IMR-90 (cell line): ENCODE results near the gene SUPT3H. TPM values are rescaled to one million over a fixed set of nuclear protein-coding genes. Genes with fewer than 3 reads are reported as not detected.
"Not testable (repeated sequence)": the region's sequence is repeated elsewhere in the genome, so short reads cannot be mapped to it uniquely, and the experiment has no call there.

Source experiments
- ATAC-seq: fragments of 200-7000 bp; cut with Tn5 transposase; 2 replicates; pipeline ENCODE4 v1.9.1; 2020; ENCODE audit warnings: low read depth, mild to moderate bottlenecking, moderate library complexity
- BruUV-seq: library from RNA; stranded (reverse); fragments of 400-500 nt; replicated peaks from 2 replicates; lab custom pipeline; 2021; lab: Mats Ljungman, UMichigan
- CTCF ChIA-PET: fragments of 300-600 bp; formaldehyde crosslinking; extraction: SDS; loops from one replicate; lab custom pipeline; 2021; ENCODE audit warnings: antibody characterized with exemption; lab: Yijun Ruan, JAX
- POLR2A ChIA-PET: fragments of 300-600 bp; sonication (Branson Sonifier 250); formaldehyde crosslinking; loops from one replicate; lab custom pipeline; 2022; ENCODE audit warnings: antibody characterized with exemption; ENCODE audit not compliant: unreplicated experiment; lab: Charles Lee
- DNase-seq: peaks from one replicate; pipeline ENCODE4 v3.0.0; 2013
- H2AFZ ChIP-seq: replicated peaks from 2 replicates; pipeline ENCODE3; 2013; ENCODE audit warnings: low read length, mild to moderate bottlenecking; ENCODE audit not compliant: poor library complexity
- H2AK5ac ChIP-seq: 2 replicates; pipeline ENCODE4 v1.6.1; 2013; ENCODE audit warnings: low read depth, low read length, inconsistent platforms
- H2AK9ac ChIP-seq: replicated peaks from 2 replicates; pipeline ENCODE3; 2013; ENCODE audit warnings: mild to moderate bottlenecking, low read depth, low read length, moderate library complexity; ENCODE audit not compliant: poor library complexity
- H2BK120ac ChIP-seq: 2 replicates; pipeline ENCODE4 v1.6.1; 2013; ENCODE audit warnings: low read depth, low read length, inconsistent platforms
- H2BK15ac ChIP-seq: 3 replicates; pipeline ENCODE4 v1.6.1; 2013; ENCODE audit warnings: low read depth, low read length, inconsistent platforms
- H2BK20ac ChIP-seq: 2 replicates; pipeline ENCODE4 v1.6.1; 2013; ENCODE audit warnings: low read depth, mild to moderate bottlenecking, inconsistent platforms, low read length, moderate library complexity
- H2BK5ac ChIP-seq: 2 replicates; pipeline ENCODE4 v1.6.1; 2013; ENCODE audit warnings: mild to moderate bottlenecking, low read depth, low read length, inconsistent platforms; ENCODE audit not compliant: poor library complexity, severe bottlenecking
- H3K14ac ChIP-seq: replicated peaks from 2 replicates; pipeline ENCODE4 v1.6.1; 2013; ENCODE audit warnings: low read depth, low read length, inconsistent platforms
- H3K18ac ChIP-seq: 2 replicates; pipeline ENCODE4 v1.6.1; 2013; ENCODE audit warnings: low read depth, low read length, control low read depth
- H3K23ac ChIP-seq: 2 replicates; pipeline ENCODE4 v1.6.1; 2013; ENCODE audit warnings: low read depth, low read length, inconsistent platforms
- H3K27ac ChIP-seq: 2 replicates; pipeline ENCODE4 v1.5.1; 2013; ENCODE audit warnings: mild to moderate bottlenecking, control low read depth, low read length; ENCODE audit not compliant: insufficient read depth
- H3K27me3 ChIP-seq: 2 replicates; pipeline ENCODE4 v1.6.1; 2013; ENCODE audit warnings: low read length; ENCODE audit not compliant: control insufficient read depth, insufficient read depth
- H3K36me3 ChIP-seq: 2 replicates; pipeline ENCODE4 v1.6.1; 2013; ENCODE audit warnings: low read length, mixed read lengths; ENCODE audit not compliant: control insufficient read depth, insufficient read depth
- H3K4ac ChIP-seq: 2 replicates; pipeline ENCODE4 v1.6.1; 2013; ENCODE audit warnings: low read depth, low read length, inconsistent platforms
- H3K4me1 ChIP-seq: 2 replicates; pipeline ENCODE4 v1.6.1; 2013; ENCODE audit warnings: low read length, mixed read lengths; ENCODE audit not compliant: control insufficient read depth, insufficient read depth
- H3K4me2 ChIP-seq: 2 replicates; pipeline ENCODE4 v1.6.1; 2013; ENCODE audit warnings: low read depth, mild to moderate bottlenecking, control low read depth, low read length, moderate library complexity
- H3K4me3 ChIP-seq: 2 replicates; pipeline ENCODE4 v1.5.1; 2013; ENCODE audit warnings: low read depth, mild to moderate bottlenecking, control low read depth, low read length, moderate library complexity; ENCODE audit not compliant: insufficient read depth
- H3K56ac ChIP-seq: 2 replicates; pipeline ENCODE4 v1.6.1; 2013; ENCODE audit warnings: low read length, inconsistent platforms; ENCODE audit not compliant: insufficient read depth; ENCODE audit errors: extremely low read depth
- H3K79me1 ChIP-seq, 2 experiments: 2 replicates each; pipeline ENCODE4 v1.6.1; 2013; ENCODE audit warnings: low read length in 2 of 2, inconsistent platforms in 1 of 2, low read depth in 1 of 2
- H3K9ac ChIP-seq: 2 replicates; pipeline ENCODE4 v1.6.1; 2013; ENCODE audit warnings: low read depth, low read length, control low read depth
- H3K9me1 ChIP-seq: 2 replicates; pipeline ENCODE4 v1.6.1; 2013; ENCODE audit warnings: low read length, inconsistent platforms; ENCODE audit not compliant: insufficient read depth
- H3K9me3 ChIP-seq: 2 replicates; pipeline ENCODE4 v1.6.1; 2013; ENCODE audit warnings: low read length; ENCODE audit not compliant: control insufficient read depth, insufficient read depth
- H4K20me1 ChIP-seq: 2 replicates; pipeline ENCODE4 v1.6.1; 2013; ENCODE audit warnings: low read length, inconsistent platforms; ENCODE audit not compliant: insufficient read depth
- H4K5ac ChIP-seq: 2 replicates; pipeline ENCODE4 v1.6.1; 2013; ENCODE audit warnings: mild to moderate bottlenecking, low read depth, low read length, control low read depth
- H4K8ac ChIP-seq, 2 experiments: 2 replicates each; pipeline ENCODE4 v1.6.1; 2013; ENCODE audit warnings: low read depth in 2 of 2, low read length in 2 of 2, control low read depth in 1 of 2, inconsistent platforms in 1 of 2
- H4K91ac ChIP-seq: 2 replicates; pipeline ENCODE4 v1.6.1; 2013; ENCODE audit warnings: low read depth, low read length, inconsistent platforms; ENCODE audit not compliant: insufficient read depth
- dilution Hi-C: fragments of 300-500 bp; cut with HindIII; formaldehyde crosslinking; loops from one replicate; pipeline ENCODE4 v1.14.3; 2018; ENCODE audit warnings: low sequenced_read_pairs; ENCODE audit not compliant: unreplicated experiment
- in situ Hi-C: fragments of 300-500 bp; cut with MboI; formaldehyde crosslinking; loops from 3 replicates; pipeline ENCODE4 v1.14.3; 2019; ENCODE audit warnings: low sequenced_read_pairs, inconsistent platforms, mixed read lengths
- intact Hi-C: fragments of 100-400 bp; cut with micrococcal nuclease; formaldehyde crosslinking; loops from 2 replicates; pipeline ENCODE4 v1.10.0; 2022
- polyA plus RNA-seq, 3 experiments: library from polyadenylated mRNA; depleted of rRNA; stranded (reverse); fragments of >200 nt; gene quantifications; 2 replicates each; pipeline ENCODE4 v1.2.3, GENCODE V29; 2012; ENCODE audit warnings: low replicate concordance in 1 of 3
- total RNA-seq: library from RNA; depleted of rRNA; stranded (reverse); fragments of >200 nt; gene quantifications from 2 replicates; pipeline ENCODE4 v1.2.3, GENCODE V29; 2012

SUPT3H gene
- total and polyA plus RNA-seq, 2 of the 4 experiments (the other 2 are of a cell fraction), result 4.5 to 5.0 TPM

DNA sequence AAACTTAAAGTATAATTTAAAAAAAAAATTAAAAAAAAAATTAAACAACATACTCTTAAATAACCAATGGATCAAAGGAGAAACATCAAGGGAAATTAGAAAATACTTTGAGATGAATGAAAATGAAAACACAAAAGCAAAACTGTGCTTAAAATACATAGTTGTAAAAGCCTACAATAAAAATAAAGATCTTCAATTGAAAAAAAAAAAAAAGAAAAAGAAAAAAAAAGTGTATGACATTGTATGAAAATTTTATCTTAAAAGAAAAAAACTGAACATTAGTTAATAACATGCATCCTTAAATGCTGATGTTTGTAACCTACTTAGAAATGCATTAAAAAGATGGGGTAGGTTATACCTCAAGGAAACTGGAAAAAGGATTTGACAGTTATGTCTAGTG, 501.1 kb downstream of the SUPT3H start:
- H2BK15ac ChIP-seq, DNase-seq, H2BK5ac ChIP-seq, H3K4me2 ChIP-seq, BruUV-seq, H3K56ac ChIP-seq, H2AFZ ChIP-seq, H3K18ac ChIP-seq, H2BK20ac ChIP-seq, H3K36me3 ChIP-seq, H4K91ac ChIP-seq, H3K9ac ChIP-seq, H3K4me3 ChIP-seq, H3K27me3 ChIP-seq, H3K79me1 ChIP-seq, H2AK5ac ChIP-seq, H3K4me1 ChIP-seq, H3K27ac ChIP-seq, H4K20me1 ChIP-seq, H3K4ac ChIP-seq, H3K23ac ChIP-seq, POLR2A ChIA-PET, H4K5ac ChIP-seq, H3K14ac ChIP-seq, dilution Hi-C loops, H2AK9ac ChIP-seq, H3K9me1 ChIP-seq, ATAC-seq, in situ Hi-C loops, intact Hi-C loops, H4K8ac ChIP-seq, H3K9me3 ChIP-seq, CTCF ChIA-PET, H2BK120ac ChIP-seq: not testable (repeated sequence)
